ENCODE results near the gene TRIM25.

TRIM25 gene

GRCh38 chr17:56885312-56885657 is 28.6 kb downstream of the TRIM25 start:
- peaks cover 23% of the 10 kb centered on the region for H3K36me3 Mint-ChIP-seq (ENCODE audit: low read depth)
- no peak overlapping the region for H3K4me3 Mint-ChIP-seq
- H3K4me1 Mint-ChIP-seq, result peaks cover 4% of the 10 kb centered on the region
- no peaks in the 10 kb centered on the region for H3K27me3 Mint-ChIP-seq (ENCODE audit: low read depth)
- TF ChIP-seq, protein P1, sequence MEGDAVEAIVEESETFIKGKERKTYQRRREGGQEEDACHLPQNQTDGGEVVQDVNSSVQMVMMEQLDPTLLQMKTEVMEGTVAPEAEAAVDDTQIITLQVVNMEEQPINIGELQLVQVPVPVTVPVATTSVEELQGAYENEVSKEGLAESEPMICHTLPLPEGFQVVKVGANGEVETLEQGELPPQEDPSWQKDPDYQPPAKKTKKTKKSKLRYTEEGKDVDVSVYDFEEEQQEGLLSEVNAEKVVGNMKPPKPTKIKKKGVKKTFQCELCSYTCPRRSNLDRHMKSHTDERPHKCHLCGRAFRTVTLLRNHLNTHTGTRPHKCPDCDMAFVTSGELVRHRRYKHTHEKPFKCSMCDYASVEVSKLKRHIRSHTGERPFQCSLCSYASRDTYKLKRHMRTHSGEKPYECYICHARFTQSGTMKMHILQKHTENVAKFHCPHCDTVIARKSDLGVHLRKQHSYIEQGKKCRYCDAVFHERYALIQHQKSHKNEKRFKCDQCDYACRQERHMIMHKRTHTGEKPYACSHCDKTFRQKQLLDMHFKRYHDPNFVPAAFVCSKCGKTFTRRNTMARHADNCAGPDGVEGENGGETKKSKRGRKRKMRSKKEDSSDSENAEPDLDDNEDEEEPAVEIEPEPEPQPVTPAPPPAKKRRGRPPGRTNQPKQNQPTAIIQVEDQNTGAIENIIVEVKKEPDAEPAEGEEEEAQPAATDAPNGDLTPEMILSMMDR (IDR thresholded peaks at IDR 0.05; ENCODE audit: unreplicated experiment in 3 of 3), result no peak
- H3K9me3 Mint-ChIP-seq, result peaks cover 16% of the 10 kb centered on the region
- H3K27ac Mint-ChIP-seq, result no peak overlapping the region

GRCh38 chr17:56884483-56885311 is 29.2 kb downstream of the TRIM25 start:
- TF ChIP-seq, protein P1 (IDR thresholded peaks at IDR 0.05; ENCODE audit: unreplicated experiment in 3 of 3), result no peak
- H3K27me3 Mint-ChIP-seq (ENCODE audit: low read depth), result no peaks in the 10 kb centered on the region
- H3K4me1 Mint-ChIP-seq, result peaks cover 4% of the 10 kb centered on the region
- peaks cover 16% of the 10 kb centered on the region for H3K9me3 Mint-ChIP-seq
- peaks cover 23% of the 10 kb centered on the region for H3K36me3 Mint-ChIP-seq (ENCODE audit: low read depth)
- H3K27ac Mint-ChIP-seq, result no peak overlapping the region
- no peak overlapping the region for H3K4me3 Mint-ChIP-seq

GRCh38 chr17:56883616-56884015 is 30.2 kb downstream of the TRIM25 start:
- no peak overlapping the region for H3K4me3 Mint-ChIP-seq
- peaks cover 20% of the 10 kb centered on the region for H3K36me3 Mint-ChIP-seq (ENCODE audit: low read depth)
- H3K27me3 Mint-ChIP-seq (ENCODE audit: low read depth), result no peaks in the 10 kb centered on the region
- TF ChIP-seq, protein P1 (IDR thresholded peaks at IDR 0.05; ENCODE audit: unreplicated experiment in 3 of 3), result no peak
- H3K4me1 Mint-ChIP-seq, result peaks cover 4% of the 10 kb centered on the region
- no peak overlapping the region for H3K27ac Mint-ChIP-seq
- peaks cover 16% of the 10 kb centered on the region for H3K9me3 Mint-ChIP-seq

GRCh38 chr17:56881685-56882295 is 32.1 kb downstream of the TRIM25 start:
- peaks cover 12% of the 10 kb centered on the region for H3K9me3 Mint-ChIP-seq
- TF ChIP-seq, protein P1 (IDR thresholded peaks at IDR 0.05; ENCODE audit: unreplicated experiment in 3 of 3), result no peak
- no peak overlapping the region for H3K4me3 Mint-ChIP-seq
- H3K36me3 Mint-ChIP-seq (ENCODE audit: low read depth), result peaks cover 10% of the 10 kb centered on the region
- H3K4me1 Mint-ChIP-seq, result peaks cover 4% of the 10 kb centered on the region
- no peaks in the 10 kb centered on the region for H3K27me3 Mint-ChIP-seq (ENCODE audit: low read depth)
- H3K27ac Mint-ChIP-seq, result no peak overlapping the region

- no peaks in the 10 kb centered on the region for H3K27me3 Mint-ChIP-seq (ENCODE audit: low read depth)
- no peak overlapping the region for H3K27ac Mint-ChIP-seq
- H3K4me1 Mint-ChIP-seq, result peaks cover 4% of the 10 kb centered on the region
- H3K36me3 Mint-ChIP-seq (ENCODE audit: low read depth), result peaks cover 4% of the 10 kb centered on the region
- no peak overlapping the region for H3K4me3 Mint-ChIP-seq
- TF ChIP-seq, protein P1 (IDR thresholded peaks at IDR 0.05; ENCODE audit: unreplicated experiment in 3 of 3), result no peak
- H3K9me3 Mint-ChIP-seq, result peaks cover 7% of the 10 kb centered on the region
Observed at GRCh38 chr17:56880571-56880970, 33.3 kb downstream of the TRIM25 start.
